Endothelial cell of umbilical vein (primary cell): ENCODE measurements around the gene SLC28A2. TPM values are rescaled to one million over a fixed set of nuclear protein-coding genes. Genes with fewer than 3 reads are reported as not detected.
"Not testable (repeated sequence)": the region's sequence is repeated elsewhere in the genome, so short reads cannot be mapped to it uniquely, and the experiment has no call there.

Experiments
- BruUV-seq: library from RNA; stranded (reverse); fragments of 400-500 nt; replicated peaks from 2 replicates; lab custom pipeline; 2021; lab: Mats Ljungman, UMichigan
- CTCF ChIA-PET: fragments of 300-600, 350-600 bp; sonication (Branson Sonifier 250); formaldehyde crosslinking; loops from one replicate; lab custom pipeline; 2021; ENCODE audit warnings: antibody characterized with exemption, inconsistent platforms; lab: Charles Lee
- POLR2A ChIA-PET: fragments of 300-600, 350-600 bp; sonication (Branson Sonifier 250); formaldehyde crosslinking; loops from one replicate; lab custom pipeline; 2021; ENCODE audit warnings: antibody characterized with exemption, inconsistent platforms; lab: Charles Lee
- DNase-seq: peaks from one replicate; pipeline ENCODE4 v3.0.0-alpha.2; 2011; ENCODE audit warnings: low read depth, low spot score
- FAIRE-seq: peaks from 2 replicates; lab custom pipeline; 2011; peaks lifted over from hg19 to GRCh38; lab: Jason Lieb, UNC
- H2AFZ ChIP-seq: 2 replicates; pipeline ENCODE4 v1.6.0; 2012; ENCODE audit warnings: low read depth, low read length, control low read depth, inconsistent platforms
- H3K27ac ChIP-seq: 2 replicates; pipeline ENCODE4 v1.5.1; 2011; ENCODE audit warnings: low read depth, mild to moderate bottlenecking, control low read depth, low read length, moderate library complexity; ENCODE audit not compliant: insufficient read depth
- H3K27me3 ChIP-seq, 2 experiments: 2 replicates each; pipeline versions ENCODE4 v1.6.0 to v1.6.1; 2011; ENCODE audit warnings: low read length in 2 of 2, mixed read lengths in 1 of 2; ENCODE audit not compliant: control insufficient read depth in 2 of 2, insufficient read depth in 2 of 2
- H3K36me3 ChIP-seq, 2 experiments: 2 replicates in 1 of 2; 3 replicates in 1 of 2; pipeline ENCODE4 v1.5.1; 2011; ENCODE audit warnings: low read length in 2 of 2, mild to moderate bottlenecking in 1 of 2, moderate library complexity in 1 of 2; ENCODE audit not compliant: control insufficient read depth in 2 of 2, insufficient read depth in 2 of 2; ENCODE audit errors: extremely low read depth in 1 of 2
- H3K4me1 ChIP-seq: 3 replicates; pipeline ENCODE4 v1.5.1; 2011; ENCODE audit warnings: mild to moderate bottlenecking, low read length; ENCODE audit not compliant: control insufficient read depth, insufficient read depth; ENCODE audit errors: extremely low read depth
- H3K4me2 ChIP-seq: 2 replicates; pipeline ENCODE4 v1.6.1; 2011; ENCODE audit warnings: low read length, control low read depth, mixed read lengths; ENCODE audit not compliant: insufficient read depth
- H3K4me3 ChIP-seq, 3 experiments: fragments of 200-600 bp in 1 of 3; sonication (generic), shearing (Covaris generic) in 1 of 3; replicated peaks in 1 of 3; 2 replicates each; pipeline ENCODE4 v1.5.1; 2011 to 2016; ENCODE audit warnings: control low read depth in 3 of 3, low read length in 3 of 3, mild to moderate bottlenecking in 2 of 3, inconsistent platforms in 1 of 3, low read depth in 1 of 3, moderate library complexity in 1 of 3; ENCODE audit not compliant: insufficient read depth in 1 of 3
- H3K79me2 ChIP-seq: 2 replicates; pipeline ENCODE4 v1.6.0; 2012; ENCODE audit warnings: low read length, inconsistent platforms; ENCODE audit not compliant: control insufficient read depth, insufficient read depth
- H3K9ac ChIP-seq: replicated peaks from 2 replicates; pipeline ENCODE3; 2011; ENCODE audit warnings: low read length, control low read depth; ENCODE audit not compliant: insufficient read depth; ENCODE audit errors: extremely low read depth
- H3K9me1 ChIP-seq: replicated peaks from 3 replicates; pipeline ENCODE4 v1.6.0; 2011; ENCODE audit warnings: mild to moderate bottlenecking, low read length; ENCODE audit not compliant: control insufficient read depth, insufficient read depth; ENCODE audit errors: extremely low read depth
- H3K9me3 ChIP-seq: replicated peaks from 2 replicates; pipeline ENCODE4 v1.5.1; 2012; ENCODE audit warnings: low read length, inconsistent platforms; ENCODE audit not compliant: control insufficient read depth, insufficient read depth
- H4K20me1 ChIP-seq: replicated peaks from 2 replicates; pipeline ENCODE3; 2011; ENCODE audit warnings: mild to moderate bottlenecking, low read length; ENCODE audit not compliant: control insufficient read depth, insufficient read depth; ENCODE audit errors: extremely low read depth
- EZH2 ChIP-seq: IDR thresholded peaks from 2 replicates; pipeline ENCODE4 v1.6.1; 2012; ENCODE audit warnings: borderline replicate concordance, low read depth, mild to moderate bottlenecking, moderate library complexity, low read length, inconsistent platforms; ENCODE audit not compliant: severe bottlenecking
- FOS ChIP-seq: IDR thresholded peaks from 2 replicates; pipeline ENCODE4 v1.6.1; 2011; ENCODE audit warnings: mild to moderate bottlenecking, low read length, moderate library complexity, borderline replicate concordance; ENCODE audit not compliant: insufficient read depth
- GATA2 ChIP-seq: IDR thresholded peaks from 2 replicates; pipeline ENCODE4 v1.7.0; 2011; ENCODE audit warnings: low read depth, mild to moderate bottlenecking, moderate library complexity, mixed read lengths, low read length; ENCODE audit not compliant: insufficient read length, insufficient read depth
- JUN ChIP-seq: IDR thresholded peaks from 2 replicates; pipeline ENCODE4 v1.6.1; 2011; ENCODE audit warnings: borderline replicate concordance, low read depth; ENCODE audit not compliant: insufficient read length, insufficient read depth
- MYC ChIP-seq: IDR thresholded peaks from one replicate; pipeline ENCODE4 v1.6.1; 2011; ENCODE audit warnings: mild to moderate bottlenecking, low read depth, low read length
- POLR2A ChIP-seq: IDR thresholded peaks from 2 replicates; pipeline ENCODE4 v1.6.1; 2012; ENCODE audit warnings: low read depth, mild to moderate bottlenecking, control low read depth, low read length
- POLR2AphosphoS5 ChIP-seq: IDR thresholded peaks from 2 replicates; pipeline ENCODE4 v1.6.1; 2012; ENCODE audit warnings: low read depth, mild to moderate bottlenecking, control low read depth, low read length, moderate library complexity; ENCODE audit not compliant: insufficient read depth
- dilution Hi-C: fragments of 300-500 bp; cut with MboI; formaldehyde crosslinking; loops from one replicate; pipeline ENCODE4 v1.15.0; 2019; ENCODE audit warnings: low sequenced_read_pairs; ENCODE audit not compliant: extremely low pct_ligation_motif_present
- intact Hi-C: fragments of 100-400 bp; cut with micrococcal nuclease; formaldehyde crosslinking; loops from one replicate; pipeline ENCODE4 v1.10.0; 2022
- polyA plus RNA-seq, 4 experiments: library from polyadenylated mRNA; depleted of rRNA in 3 of 4; stranded (reverse) in 3 of 4; unstranded in 1 of 4; fragments of >200 nt; gene quantifications; 2 replicates each; pipeline versions ENCODE4 v1.2.1 to v1.2.3, GENCODE V29; 2011 to 2012; ENCODE audit warnings: missing spikeins in 1 of 4
- total RNA-seq: library from RNA; stranded (reverse); gene quantifications from 2 replicates; pipeline ENCODE4 v1.2.3, GENCODE V29; 2021
- TF ChIP-seq, protein P1 (sequence below): IDR thresholded peaks from 2 replicates; pipeline ENCODE4 v1.6.1; 2011; ENCODE audit not compliant: insufficient read depth, insufficient read length
- TF ChIP-seq, protein P2 (sequence below), 2 donors: IDR thresholded peaks; 1 replicate in 1 of 2; 2 replicates in 1 of 2; pipeline ENCODE4 v1.5.1; 2011; ENCODE audit warnings: low read length in 2 of 2, mild to moderate bottlenecking in 2 of 2, moderate library complexity in 2 of 2, control low read depth in 1 of 2, inconsistent platforms in 1 of 2, low read depth in 1 of 2; ENCODE audit not compliant: insufficient read depth in 1 of 2; ENCODE audit errors: extremely low read depth in 1 of 2

SLC28A2 gene
- total and polyA plus RNA-seq, 2 donors (not counting 3 experiments of a cell fraction or from before 2014, with no cell fraction given), result not detected

DNA sequence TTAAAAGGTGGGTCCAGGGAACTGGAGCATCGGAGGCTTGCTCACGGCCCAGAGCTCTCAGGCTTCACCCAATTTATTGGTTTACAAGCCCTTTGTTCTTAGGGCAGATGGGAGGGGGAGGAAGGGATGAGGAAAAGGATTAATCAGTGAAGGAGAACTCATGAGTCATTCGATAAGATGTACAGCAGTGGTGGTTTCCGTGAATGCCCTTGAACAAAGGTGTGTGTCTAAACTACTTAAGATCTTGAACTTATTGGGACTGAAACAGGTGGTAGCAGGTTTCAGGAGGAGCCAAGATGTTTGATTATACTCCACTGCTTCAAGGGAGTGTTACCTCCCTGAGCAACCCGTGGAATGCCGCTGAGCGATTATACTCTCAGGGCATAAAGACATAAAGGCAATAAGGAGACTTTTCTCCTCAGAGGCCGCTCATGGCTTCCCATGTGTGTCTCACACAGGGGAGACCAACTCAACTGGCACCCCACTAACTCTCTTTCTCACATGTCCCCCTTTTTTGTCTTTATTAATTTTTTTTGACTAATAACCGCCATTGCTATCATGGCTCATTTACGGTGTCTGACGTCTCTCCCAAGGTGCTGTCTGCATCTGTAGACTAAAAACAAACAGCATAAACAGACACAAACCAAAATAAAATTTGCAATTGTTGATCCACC is 17.3 kb upstream of the SLC28A2 start:
- Histone ChIP-seq H3K9me1 (no peaks in the 10 kb centered on the region), H3K27ac (no peak overlapping the region), H3K36me3 (no peaks in the 10 kb centered on the region), H3K4me3 (no peak overlapping the region), H3K9ac (no peak overlapping the region), H3K4me2 (no peak overlapping the region), H3K9me3 (no peaks in the 10 kb centered on the region), H2AFZ (no peak overlapping the region), H4K20me1 (no peaks in the 10 kb centered on the region), H3K4me1 (no peaks in the 10 kb centered on the region), H3K79me2 (no peaks in the 10 kb centered on the region), H3K27me3 (no peaks in the 10 kb centered on the region)
- ChIA-PET CTCF (no interaction called here), POLR2A (no interaction called here)
- TF ChIP-seq, protein P1, sequence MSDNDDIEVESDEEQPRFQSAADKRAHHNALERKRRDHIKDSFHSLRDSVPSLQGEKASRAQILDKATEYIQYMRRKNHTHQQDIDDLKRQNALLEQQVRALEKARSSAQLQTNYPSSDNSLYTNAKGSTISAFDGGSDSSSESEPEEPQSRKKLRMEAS, result no peak
- TF ChIP-seq MYC, result no peak
- no peak for TF ChIP-seq JUN
- no peak for TF ChIP-seq EZH2
- TF ChIP-seq POLR2A, result no peak
- TF ChIP-seq POLR2AphosphoS5, result no peak
- TF ChIP-seq GATA2, result no peak
- TF ChIP-seq FOS, result no peak
- TF ChIP-seq, protein P2, sequence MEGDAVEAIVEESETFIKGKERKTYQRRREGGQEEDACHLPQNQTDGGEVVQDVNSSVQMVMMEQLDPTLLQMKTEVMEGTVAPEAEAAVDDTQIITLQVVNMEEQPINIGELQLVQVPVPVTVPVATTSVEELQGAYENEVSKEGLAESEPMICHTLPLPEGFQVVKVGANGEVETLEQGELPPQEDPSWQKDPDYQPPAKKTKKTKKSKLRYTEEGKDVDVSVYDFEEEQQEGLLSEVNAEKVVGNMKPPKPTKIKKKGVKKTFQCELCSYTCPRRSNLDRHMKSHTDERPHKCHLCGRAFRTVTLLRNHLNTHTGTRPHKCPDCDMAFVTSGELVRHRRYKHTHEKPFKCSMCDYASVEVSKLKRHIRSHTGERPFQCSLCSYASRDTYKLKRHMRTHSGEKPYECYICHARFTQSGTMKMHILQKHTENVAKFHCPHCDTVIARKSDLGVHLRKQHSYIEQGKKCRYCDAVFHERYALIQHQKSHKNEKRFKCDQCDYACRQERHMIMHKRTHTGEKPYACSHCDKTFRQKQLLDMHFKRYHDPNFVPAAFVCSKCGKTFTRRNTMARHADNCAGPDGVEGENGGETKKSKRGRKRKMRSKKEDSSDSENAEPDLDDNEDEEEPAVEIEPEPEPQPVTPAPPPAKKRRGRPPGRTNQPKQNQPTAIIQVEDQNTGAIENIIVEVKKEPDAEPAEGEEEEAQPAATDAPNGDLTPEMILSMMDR (IDR thresholded peaks at IDR 0.05; ENCODE audit: extremely low read depth in 1 of 2, insufficient read depth in 1 of 2, low read depth in 1 of 2, low read length in 2 of 2), result no peak
- intact Hi-C loops (no loop called here), dilution Hi-C loops (no loop called here)
- FAIRE-seq, result no peak
- no peak for DNase-seq
- BruUV-seq, result no TSS peak

DNA sequence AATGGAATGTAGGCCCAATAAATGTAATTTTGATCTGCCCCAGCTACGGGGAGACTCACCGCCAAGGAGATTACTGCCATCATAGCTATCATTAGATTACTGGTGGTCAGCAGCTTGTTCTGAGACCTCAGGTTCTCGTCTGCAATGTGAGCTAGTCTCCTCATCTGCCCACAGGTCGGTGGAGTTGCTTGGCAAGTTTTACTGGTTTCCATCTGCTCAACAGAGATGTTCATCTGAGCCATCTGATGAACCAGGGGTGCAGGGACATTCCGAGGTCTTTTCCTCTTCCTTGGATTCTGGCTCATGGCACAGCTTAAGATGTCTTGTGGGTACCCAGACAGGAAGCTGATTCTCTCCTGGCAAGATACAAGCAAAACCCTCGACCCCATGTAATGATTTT is 15.2 kb upstream of the SLC28A2 start:
- H3K4me3 ChIP-seq, FAIRE-seq, H3K4me2 ChIP-seq, DNase-seq, H3K9ac ChIP-seq, H3K79me2 ChIP-seq, intact Hi-C loops, H3K27ac ChIP-seq, H3K27me3 ChIP-seq, H2AFZ ChIP-seq, H3K9me3 ChIP-seq, H4K20me1 ChIP-seq, POLR2A ChIA-PET, H3K9me1 ChIP-seq, H3K4me1 ChIP-seq, CTCF ChIA-PET, H3K36me3 ChIP-seq, dilution Hi-C loops, BruUV-seq: not testable (repeated sequence)
